GM21528 (cell line): ENCODE data around the gene ATP5F1B.

Experiments used
- ATAC-seq: cut with Tn5 transposase; IDR thresholded peaks from one replicate; pipeline ENCODE4 v1.9.1; 2021; ENCODE audit warnings: mild to moderate bottlenecking, moderate library complexity; ENCODE audit not compliant: unreplicated experiment, low FRiP score

ATP5F1B gene

GRCh38 chr12:56645717-56646446 is at the start of gene ATP5F1B:
ATP5F1B (minus strand) TSS chr12:56645984; CDS start chr12:56645963, 21 bp downstream.
- ATAC-seq, result peak; percentile 98

GRCh38 chr12:56694161-56694560 is 48.4 kb upstream of the ATP5F1B start:
- no peak for ATAC-seq

DNA sequence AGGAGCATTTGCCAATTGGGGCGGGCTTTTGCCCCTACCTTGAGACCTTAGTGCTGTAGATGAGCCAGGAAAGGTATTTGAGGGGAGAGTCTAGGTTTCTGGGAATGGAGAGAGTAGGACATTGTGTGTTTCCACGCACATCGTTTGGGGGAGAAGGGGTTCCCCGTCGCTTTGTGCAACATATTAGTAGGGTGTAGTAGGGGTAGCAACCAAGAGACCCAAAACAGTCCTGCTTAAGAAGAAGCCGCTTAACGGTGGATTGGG is 43.0 kb upstream of the ATP5F1B start:
- no peak for ATAC-seq

GRCh38 chr12:56688129-56688845 is 42.5 kb upstream of the ATP5F1B start, which contains the start of gene PTGES3:
PTGES3 (minus strand) TSS chr12:56688284; CDS start chr12:56687999, 285 bp downstream.
- peak; percentile 61 for ATAC-seq

GRCh38 chr12:56687223-56688128 is 41.7 kb upstream of the ATP5F1B start:
- peak; percentile 21 for ATAC-seq

GRCh38 chr12:56684745-56685359 is 39.1 kb upstream of the ATP5F1B start:
- no peak for ATAC-seq

- no peak for ATAC-seq
These were observed 36.5 kb upstream of the ATP5F1B start for GRCh38 chr12:56682323-56682722.

- ATAC-seq, result no peak
These were observed 34.2 kb upstream of the ATP5F1B start for GRCh38 chr12:56679883-56680575.

DNA sequence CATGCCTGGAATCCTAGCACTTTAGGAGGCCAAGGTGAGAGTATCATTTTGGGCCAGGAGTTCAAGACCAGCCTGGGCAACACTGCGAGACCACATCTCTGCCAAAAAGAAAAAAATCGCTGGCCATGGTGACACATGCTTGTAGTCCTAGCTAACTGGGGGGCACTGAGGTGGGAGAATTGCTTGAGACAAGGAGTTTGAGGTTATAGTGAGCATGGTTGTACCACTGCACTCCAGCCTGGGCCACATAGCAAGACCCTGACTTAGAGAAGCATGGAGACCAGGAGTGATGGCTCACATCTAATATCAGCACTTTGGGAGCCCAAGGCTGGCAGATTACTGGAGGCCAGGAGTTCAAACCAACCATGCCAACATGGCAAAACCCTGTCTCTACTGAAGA is 33.1 kb upstream of the ATP5F1B start:
- no peak for ATAC-seq

GRCh38 chr12:56677680-56678079 is 31.9 kb upstream of the ATP5F1B start:
- ATAC-seq, result no peak

GRCh38 chr12:56676851-56677580 is 31.2 kb upstream of the ATP5F1B start:
- ATAC-seq, result no peak

- ATAC-seq, result no peak
These were observed 25.8 kb upstream of the ATP5F1B start for GRCh38 chr12:56671608-56672007.

GRCh38 chr12:56670836-56671235 is 25.1 kb upstream of the ATP5F1B start:
- no peak for ATAC-seq

DNA sequence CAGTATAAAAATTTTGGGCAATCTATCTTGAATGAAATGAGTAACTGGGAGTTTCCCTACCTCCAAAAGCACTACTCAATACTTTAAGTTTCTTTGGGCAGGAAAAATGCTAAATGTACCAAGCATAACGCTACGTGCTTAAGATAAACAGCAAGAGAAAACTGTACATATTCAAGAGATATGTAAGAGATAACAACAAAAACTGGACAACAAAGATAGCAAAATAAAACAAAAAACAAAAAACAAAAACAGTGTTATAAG is 22.3 kb upstream of the ATP5F1B start:
- ATAC-seq, result no peak

DNA sequence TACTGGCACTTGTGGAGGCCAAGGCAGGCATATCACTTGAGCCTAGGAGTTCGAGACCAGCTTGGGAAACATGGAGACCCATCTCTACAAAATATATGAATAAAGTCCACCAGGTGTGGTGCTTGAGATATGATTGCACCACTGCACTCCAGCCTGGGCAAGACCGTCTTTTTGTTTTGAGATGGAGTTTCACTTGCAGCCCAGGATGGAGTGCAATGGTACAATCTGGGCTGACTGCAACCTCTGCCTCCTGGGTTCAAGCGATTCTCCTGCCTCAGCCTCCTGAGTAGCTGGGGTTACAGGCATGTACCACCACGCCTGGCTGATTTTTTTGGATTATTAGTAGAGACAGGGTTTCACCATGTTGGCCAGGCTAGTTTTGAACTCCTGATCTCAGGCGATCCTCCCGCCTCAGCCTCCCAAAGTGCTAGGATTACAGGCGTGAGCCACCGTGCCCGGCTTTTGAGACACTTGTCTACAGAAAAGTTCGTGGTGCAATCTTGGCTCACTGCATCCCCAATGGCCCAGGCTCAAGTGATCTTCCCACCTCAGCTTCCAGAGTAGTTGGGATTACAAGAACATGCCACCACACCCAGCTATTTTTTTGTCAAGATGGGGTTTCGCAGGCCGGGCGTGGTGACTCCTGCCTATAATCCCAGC is 16.3 kb upstream of the ATP5F1B start:
- no peak for ATAC-seq

DNA sequence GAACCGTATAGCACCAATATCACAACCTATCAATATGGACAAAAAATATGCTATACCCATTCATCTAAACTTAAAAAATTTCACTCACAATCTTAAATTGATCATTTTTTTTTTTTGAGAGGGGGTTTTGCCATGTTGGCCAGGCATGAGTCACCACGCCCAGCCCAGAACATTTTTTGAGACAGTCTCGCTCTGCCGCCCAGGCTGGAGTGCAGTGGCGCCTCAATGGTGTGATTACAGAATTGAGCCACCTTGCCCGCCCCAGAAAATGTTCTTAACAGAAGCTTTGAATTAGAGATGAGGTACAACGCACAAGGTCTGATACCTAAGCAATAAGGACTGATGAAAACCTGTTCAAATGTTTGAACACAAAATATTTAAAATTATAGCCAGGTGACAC is 15.8 kb upstream of the ATP5F1B start:
- no peak for ATAC-seq

DNA sequence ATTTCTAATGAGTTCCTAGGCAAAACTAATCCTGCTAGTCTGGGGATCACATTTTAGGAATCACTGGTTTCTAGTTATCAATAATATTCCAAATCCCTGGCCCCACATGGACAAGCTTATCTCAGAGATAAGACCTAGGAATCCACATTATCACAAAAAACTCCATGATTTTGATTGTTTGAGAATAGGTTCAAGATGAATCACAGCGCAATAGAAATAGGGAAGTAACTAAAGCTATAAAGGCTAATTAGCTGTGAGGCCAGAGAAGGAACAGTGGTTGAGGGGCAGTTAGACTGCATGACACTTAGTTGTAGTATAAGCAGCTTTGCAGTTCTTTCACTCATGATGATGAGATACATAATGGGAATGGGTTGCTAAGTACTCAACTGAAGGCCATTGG is 13.1 kb upstream of the ATP5F1B start:
- no peak for ATAC-seq

GRCh38 chr12:56657416-56658379 is 11.9 kb upstream of the ATP5F1B start:
- no peak for ATAC-seq
